SK-N-MC (cell line): ENCODE results near the gene KLF4.

Experiments
- EZH2 ChIP-seq: fragments of 200-600 bp; sonication (generic); IDR thresholded peaks from one replicate; pipeline ENCODE4 v1.6.1; 2017; ENCODE audit warnings: antibody characterized with exemption
- POLR2AphosphoS5 ChIP-seq: IDR thresholded peaks from 2 replicates; pipeline ENCODE4 v1.6.1; 2012; ENCODE audit warnings: mild to moderate bottlenecking, low read depth, low read length, borderline replicate concordance

- TF ChIP-seq EZH2 = no peak
- TF ChIP-seq POLR2AphosphoS5 = no peak
Observed at GRCh38 chr9:107491081-107492053, 1.8 kb upstream of the KLF4 start.
